Fibroblast of the conjunctiva (primary cell): Measurements from ENCODE around the gene LRRC26.

Experiments
- DNase-seq: peaks from one replicate; pipeline ENCODE4 v3.0.0-alpha.2; 2010; ENCODE audit warnings: low read depth

Gene LRRC26

GRCh38 chr9:137149942-137150616 is 19.8 kb downstream of the LRRC26 start:
- no peak for DNase-seq

- DNase-seq = no peak
Observed at GRCh38 chr9:137149363-137149762, 20.5 kb downstream of the LRRC26 start.

GRCh38 chr9:137148661-137149060 is 21.2 kb downstream of the LRRC26 start:
- DNase-seq = no peak

GRCh38 chr9:137148242-137148641 is 21.6 kb downstream of the LRRC26 start:
- no peak for DNase-seq

GRCh38 chr9:137147793-137148160 is 22.1 kb downstream of the LRRC26 start:
- DNase-seq = no peak

GRCh38 chr9:137147091-137147792 is 22.6 kb downstream of the LRRC26 start:
- no peak for DNase-seq

GRCh38 chr9:137146527-137146918 is 23.3 kb downstream of the LRRC26 start:
- DNase-seq = no peak

- DNase-seq = no peak
Observed at GRCh38 chr9:137145731-137146526, 23.9 kb downstream of the LRRC26 start.

- no peak for DNase-seq
Observed at GRCh38 chr9:137143459-137143858, 26.4 kb downstream of the LRRC26 start.

- no peak for DNase-seq
Observed at GRCh38 chr9:137141976-137142936, 27.6 kb downstream of the LRRC26 start.

GRCh38 chr9:137141050-137141810 is 28.6 kb downstream of the LRRC26 start:
- DNase-seq = no peak

- no peak for DNase-seq
Observed at GRCh38 chr9:137140151-137141012, 29.5 kb downstream of the LRRC26 start.

- no peak for DNase-seq
Observed at GRCh38 chr9:137139468-137140150, 30.2 kb downstream of the LRRC26 start.

- no peak for DNase-seq
Observed at GRCh38 chr9:137138722-137139467, 31.0 kb downstream of the LRRC26 start, which contains the start of gene GRIN1. GRIN1 (plus strand) TSS chr9:137139154; CDS start chr9:137139487, 333 bp downstream.

GRCh38 chr9:137138058-137138721 is 31.7 kb downstream of the LRRC26 start:
- no peak for DNase-seq

- no peak for DNase-seq
Observed at GRCh38 chr9:137136881-137137607, 32.8 kb downstream of the LRRC26 start.

- DNase-seq = no peak
Observed at GRCh38 chr9:137136261-137136880, 33.5 kb downstream of the LRRC26 start.
